ENCODE results near the gene CCDC137.

Gene CCDC137

DNA sequence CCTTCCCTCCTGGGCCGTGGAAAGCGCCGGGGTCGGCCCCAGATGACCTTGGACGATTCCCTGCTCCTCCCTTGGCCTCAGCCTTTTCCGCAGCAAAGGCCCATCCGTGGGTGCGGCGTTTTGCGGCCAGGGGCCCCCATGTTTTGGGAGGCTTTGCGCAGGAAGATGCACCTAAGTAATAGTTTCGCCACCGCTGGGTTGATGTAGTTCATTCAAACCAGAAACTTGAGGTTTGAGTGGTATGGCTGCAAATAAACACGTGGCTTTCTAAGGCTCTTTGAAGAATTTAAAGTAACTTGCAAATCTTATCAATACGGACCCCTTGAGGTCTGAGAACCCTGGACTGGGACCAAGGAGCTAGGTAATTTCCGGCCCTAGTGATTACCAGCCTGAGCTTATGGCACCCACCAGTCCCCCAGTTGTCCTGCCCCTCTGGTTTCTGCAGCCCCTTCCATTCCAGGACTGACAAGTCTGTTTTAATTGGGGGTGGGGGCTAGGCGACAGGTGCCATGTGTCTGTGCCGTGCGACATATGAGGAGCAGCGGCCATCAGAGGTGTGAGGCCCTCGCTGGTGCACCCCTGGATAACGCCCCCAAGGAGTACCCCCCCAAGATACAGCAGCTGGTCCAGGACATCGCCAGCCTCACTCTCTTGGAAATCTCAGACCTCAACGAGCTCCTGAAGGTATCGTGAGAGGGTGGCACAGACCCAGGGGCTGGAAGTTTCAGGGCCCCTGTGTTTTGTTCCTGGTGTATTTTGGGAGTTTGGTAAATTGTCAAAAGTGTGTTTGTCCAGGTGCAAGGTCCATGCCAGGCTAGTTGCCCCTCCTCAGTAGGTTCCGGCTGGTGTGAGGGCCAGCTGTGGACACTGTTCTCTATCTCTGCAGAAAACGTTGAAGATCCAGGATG lies 37.5 kb downstream of the CCDC137 start:
- no peak for DNase-seq

DNA sequence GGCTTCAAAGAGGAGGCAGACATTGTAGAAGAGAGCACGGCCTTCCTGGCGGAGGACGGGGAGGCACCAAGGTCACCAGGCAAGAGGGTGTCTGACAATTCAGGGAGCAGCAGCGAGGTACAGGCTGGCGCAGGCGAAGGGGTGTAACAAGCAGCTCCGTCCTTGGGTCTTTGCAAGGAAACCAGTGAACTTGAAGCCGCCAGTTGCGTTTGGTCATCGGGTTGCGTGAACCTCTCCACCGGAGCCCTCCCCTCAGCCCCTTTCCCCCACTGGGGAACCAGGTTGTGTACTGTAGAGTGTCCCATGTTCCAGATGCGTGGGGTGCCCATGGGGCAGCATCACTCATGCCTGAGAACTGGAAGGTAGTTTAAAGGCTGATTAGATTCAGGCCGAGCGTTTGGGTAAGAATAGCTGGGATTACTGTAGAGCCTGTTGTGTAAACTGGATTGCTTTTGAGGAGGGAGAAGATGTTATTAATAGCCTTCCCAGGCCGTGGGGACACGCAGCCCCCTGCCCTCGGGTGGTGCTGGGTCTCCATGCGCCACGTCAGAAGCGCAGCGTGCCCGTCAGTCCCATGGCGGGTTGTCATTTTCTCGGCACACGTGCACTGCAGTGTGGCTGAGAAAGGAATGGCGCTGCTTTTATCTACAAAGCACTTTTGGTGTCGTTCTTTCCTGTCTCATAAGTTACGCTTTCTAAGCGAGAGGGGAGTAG lies 39.1 kb downstream of the CCDC137 start:
- no peak for DNase-seq

DNA sequence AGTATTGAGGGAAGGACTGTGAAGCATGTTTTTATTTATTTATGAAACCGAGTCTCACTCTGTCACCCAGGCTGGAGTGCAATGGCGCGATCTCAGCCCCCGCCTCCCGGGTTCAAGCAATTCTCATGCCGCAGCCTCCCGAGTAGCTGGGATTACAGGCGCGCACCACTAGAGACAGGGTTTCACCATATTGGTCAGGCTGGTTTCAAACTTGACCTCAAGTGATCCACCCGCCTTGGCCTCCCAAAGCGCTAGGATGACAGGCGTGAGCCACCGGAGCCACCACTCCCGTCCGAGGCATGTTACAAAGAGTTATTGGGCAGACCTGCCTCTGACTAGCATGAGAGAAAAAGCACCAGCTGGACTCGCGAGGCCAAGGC lies 39.7 kb downstream of the CCDC137 start:
- no peak for DNase-seq

DNA sequence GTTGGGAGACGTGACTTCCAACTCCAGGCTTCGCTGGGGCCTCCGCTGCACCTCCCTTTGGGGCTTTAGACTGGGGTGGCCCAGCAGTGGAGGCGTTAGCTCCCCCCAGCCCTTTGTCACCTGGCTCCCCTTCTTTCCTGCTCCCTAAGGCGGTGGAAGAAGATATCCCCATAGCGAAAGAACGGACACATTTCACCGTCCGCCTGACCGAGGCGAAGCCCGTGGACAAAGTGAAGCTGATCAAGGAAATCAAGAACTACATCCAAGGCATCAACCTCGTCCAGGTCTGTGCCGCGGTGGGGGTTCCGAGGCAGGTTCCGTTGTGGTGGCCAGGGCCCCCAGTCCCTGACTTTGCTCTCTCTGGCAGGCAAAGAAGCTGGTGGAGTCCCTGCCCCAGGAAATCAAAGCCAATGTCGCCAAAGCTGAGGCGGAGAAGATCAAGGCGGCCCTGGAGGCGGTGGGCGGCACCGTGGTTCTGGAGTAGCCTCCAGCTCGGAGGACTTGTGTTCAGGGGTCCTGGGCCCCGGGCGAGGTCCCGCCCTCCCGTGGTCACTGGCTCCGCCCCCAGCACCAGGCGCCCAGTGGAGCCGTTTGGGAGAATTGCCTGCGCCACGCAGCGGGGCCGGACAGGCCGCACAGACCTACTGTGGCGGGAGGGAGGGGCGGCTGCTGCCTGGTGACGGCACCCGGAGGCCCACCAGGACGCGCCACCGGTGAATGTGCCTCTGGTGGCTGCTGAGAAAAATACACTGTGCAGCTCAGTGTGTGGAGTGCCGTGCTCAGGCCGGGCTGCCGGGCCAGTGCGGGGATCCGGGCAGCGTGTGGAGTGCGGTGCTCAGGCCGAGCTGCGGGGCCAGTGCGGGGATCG lies 40.5 kb downstream of the CCDC137 start:
- no peak for DNase-seq

DNA sequence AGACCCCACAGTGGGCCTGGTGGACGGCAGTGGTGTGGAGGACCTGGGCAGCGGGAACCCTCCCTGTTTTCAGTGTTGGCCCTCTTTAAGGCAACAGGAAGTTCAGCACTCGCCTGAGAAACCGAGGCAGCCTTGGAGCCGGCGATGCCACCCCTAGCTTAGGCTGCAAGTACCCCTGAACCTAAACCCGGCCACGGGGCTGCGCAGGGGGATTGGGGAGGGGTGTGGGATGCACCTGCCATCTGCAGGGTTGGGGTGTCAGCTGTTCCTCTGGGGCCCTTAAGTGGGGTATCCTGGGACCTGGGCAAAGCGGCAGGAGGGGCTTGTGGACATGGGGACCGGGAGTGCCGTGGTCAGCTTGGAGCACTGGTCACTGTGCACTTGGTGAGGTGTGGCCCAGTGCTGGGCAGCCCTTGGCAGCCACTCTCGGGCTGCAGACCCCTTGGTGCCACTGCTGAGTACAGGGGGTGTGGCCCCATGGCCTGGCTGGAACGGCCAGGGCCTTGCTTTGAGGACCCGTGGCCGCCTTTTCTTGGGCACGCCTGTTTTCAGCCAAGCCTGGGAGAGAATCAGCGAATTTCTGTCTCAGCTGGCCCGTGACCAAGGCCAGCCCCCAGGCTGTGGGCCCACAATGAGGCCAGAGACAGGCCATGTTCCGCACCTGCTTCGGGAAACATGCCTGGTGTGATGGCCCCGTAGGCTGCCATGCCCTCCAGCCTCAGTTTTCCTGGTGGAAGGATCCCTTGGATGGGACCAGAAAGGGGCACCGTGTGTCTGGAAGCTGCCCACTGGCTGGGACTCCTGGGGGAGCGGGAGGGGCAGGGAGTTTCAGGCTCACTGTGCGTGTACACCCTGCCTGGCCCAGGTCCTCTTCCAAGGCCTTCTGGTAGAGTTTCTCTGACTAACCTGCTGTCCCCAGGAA lies 41.4 kb downstream of the CCDC137 start:
- DNase-seq, result no peak

DNA sequence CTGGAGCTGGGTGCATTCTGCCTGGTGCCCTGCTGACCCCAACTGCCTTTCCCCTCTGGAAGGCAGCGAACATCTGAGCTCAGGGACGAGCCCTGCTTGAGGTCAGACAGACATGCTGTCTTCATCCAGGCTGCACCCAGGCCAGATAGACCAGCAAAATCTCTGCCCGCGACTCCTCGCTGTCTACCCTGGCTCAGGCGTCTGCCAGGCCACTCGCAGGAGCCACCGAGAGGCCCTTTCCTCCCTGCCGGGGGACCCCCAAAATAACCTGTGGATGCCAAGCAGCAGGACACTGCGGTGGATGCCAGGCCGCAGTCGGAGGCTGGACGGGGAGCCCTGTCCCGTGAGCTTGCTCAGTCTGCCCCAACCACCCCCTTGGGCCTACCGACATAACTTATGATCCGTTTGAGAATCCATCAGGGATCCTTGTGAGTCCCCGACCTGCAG lies 42.2 kb downstream of the CCDC137 start:
- no peak for DNase-seq

DNA sequence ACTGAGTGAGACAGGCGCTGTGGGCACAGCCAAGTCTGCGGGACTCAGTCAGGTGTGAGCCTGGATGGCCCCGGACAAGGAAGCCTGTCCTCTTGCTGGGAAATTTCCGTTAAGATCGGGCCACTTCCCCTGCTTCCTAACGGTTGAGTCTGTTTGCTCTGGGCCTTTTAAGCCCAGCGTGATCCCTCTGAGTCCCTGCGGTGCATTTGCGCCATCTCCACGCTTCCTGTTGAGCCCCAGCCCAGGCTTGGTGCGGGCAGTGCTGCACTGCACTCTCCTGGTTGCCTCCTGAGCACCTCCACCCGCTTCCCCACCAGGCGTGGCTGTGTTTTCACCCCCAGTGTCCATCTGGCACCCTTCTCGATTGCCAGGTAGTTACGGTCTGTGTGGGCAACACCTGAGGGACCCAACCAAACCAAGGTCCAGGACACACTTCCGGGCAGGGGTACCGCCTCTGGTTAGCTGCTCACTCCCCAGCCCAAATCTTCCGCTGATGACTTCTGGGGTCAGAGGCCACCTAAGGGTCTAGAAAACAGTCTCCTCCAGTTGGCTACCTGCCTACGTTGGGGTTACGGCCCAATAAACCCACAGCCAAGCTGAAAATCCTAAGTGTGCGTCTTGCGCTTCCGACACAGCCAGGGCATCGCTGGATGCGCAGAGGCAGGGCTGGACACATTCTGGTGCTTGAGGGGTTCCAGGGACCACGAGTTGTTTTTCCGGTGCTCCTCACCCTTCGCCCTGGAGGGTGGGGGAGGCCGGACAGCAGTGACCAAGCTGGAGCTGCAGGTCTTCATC lies 44.2 kb downstream of the CCDC137 start:
- peak; percentile 11 for DNase-seq

DNA sequence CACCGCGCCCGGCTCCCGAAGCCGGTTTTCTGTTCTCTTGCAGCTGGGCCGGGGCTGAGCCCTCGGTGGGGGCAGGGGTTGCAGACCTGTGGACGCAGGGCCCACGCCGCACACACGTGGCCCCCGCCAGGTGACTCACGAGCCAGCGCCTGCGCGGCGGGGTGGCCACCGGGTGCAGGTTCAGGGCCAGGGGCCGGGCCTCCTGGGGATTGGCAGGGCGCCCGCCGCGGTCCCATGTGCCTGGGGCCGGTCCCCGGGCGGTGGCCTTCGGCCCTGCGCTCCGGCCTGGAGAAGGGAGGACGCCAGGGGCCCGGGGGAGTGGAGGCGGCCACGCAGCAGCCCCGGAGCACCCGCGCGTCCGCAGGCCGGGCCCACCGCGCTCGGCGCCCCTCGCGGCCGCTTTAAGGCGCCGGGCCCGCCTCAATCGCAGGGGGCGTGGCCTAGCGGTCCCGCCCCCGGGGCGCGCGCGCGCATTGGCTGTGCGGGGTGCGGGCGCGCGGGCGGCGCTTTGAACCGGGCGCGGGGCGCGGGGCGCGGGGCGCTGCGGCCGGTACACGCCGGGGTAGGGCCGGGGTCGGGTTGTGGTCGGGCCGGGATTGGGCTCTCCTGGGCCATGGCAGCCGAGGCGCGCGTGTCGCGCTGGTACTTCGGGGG lies 45.4 kb downstream of the CCDC137 start, which contains the start of gene SLC25A10:
SLC25A10 (plus strand) TSS at position 471 of the 654 bp plus-strand sequence; CDS start at position 614, 143 bp downstream.
- peak; percentile 72 for DNase-seq

DNA sequence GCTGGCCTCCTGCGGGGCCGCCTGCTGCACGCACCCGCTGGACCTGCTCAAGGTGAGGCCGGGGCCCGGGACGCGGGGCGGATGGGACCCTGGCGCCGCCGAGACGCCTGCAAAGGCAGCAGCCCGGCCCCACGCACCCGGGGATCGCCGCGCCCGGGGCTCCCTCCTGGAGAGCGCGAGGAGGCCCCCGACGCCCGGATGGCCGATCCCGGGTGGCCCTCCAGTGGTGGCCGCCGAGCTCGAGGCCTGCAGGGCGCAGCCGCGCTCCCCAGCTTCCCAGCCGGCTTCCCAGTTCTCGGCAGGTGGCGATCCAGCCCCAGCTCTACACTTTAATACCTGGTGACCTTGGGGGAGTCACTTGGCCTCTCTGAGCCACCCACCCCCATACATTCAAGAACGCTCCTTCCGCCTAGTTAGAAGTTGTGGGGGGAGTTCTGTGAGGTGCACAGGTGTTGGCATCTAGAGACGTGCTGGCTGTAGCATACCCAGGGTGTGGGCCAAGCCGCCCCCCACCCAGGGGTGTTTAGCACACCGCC lies 46.0 kb downstream of the CCDC137 start:
- DNase-seq, result no peak

DNA sequence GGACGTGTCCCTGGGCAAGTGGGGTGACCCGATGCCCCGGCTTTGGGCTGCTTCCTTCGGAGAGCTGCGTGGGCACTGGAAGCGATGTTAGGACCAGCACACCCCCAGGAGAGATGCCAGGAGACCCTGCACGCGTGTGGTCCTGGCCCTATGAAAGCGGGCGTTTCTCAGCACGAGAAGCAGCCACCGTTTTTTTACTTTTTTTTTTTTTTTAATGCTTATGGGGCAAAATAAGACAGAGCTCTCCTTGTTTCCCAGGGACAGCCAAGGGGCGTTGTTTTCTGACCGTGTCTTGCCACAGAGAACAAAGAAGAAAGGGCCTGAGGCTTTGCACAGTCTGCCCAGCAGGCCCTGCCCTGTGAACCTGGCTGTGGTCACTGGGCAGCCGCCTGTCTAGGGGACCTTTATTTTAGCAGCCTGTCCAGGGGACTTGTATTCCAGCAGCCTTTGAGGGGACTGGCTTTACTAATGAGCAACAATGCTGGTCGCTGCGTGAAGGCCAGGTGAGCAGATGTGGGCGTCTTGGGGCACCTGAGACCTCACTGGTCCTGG lies 46.5 kb downstream of the CCDC137 start:
- DNase-seq, result no peak

DNA sequence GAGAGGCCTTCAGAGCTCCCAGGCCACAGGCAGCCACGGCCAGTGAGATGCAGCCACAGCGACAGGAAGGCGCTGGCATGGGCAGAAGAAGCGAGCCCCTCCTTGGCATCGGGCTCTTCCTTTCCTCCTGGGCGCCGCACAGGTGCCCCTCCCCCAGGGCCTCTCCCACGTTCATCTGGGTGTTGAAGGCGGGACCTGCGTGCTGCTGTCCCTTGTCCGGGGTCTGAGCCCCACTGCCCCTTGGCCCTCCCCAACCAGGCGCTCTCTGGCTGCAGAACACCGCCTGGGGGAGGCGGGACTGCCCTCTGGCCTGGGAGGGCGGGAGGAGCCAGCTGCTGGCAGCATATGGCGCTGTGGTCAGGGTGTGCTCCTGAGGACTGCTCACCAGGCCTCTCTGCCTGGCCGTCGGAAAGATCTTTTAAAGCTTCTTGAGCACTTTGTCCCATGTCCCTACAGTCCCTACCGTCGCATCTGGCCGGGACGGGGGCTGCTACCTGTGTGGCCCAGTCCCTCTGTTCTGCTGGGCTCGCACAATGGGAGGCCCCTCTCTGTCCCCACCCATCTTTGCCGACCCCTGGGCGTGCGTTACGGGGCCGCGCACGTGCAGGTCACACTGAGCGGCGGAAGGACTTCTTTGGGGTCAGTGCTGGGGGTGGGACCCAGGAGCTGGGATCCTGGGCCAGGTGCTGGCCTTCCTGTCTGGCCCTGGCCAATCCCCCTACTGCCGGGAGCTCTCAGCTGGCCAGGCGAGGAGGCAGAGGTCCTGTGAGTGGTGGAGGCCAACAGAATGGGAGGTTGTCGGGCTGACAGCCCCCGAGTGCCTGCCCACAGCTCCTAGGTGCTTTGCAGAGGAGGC lies 47.2 kb downstream of the CCDC137 start:
- DNase-seq, result no peak

DNA sequence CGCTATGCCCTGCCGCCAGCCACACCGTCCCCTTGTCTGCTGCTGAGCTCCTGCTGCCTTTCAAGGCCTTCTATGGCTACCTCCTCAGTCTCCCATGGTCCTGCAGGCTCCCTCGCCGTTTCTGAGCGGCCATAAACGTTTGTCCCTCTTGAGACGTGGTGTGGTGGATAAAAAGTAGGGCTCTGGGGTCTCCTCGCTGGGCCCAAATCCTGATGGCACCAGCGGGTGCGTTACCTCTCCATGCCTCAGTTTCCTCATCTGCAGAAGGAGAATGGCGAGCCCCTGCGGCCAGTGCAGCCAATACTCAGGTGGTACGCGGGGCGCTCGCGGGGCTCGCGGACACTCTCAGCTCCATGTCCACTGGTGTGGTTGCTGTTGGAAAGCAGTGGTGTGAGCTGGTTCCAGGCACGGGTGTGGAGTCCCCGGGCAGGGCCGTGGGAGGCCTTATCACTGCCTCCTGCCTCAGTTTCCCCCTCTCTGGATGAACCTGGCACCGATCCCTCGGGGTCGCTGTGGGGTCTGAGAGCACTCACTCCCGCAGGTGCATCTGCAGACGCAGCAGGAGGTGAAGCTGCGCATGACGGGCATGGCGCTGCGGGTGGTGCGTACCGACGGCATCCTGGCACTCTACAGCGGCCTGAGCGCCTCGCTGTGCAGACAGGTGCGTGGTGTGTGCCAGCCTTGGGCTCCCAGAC lies 48.0 kb downstream of the CCDC137 start:
- DNase-seq, result no peak

DNA sequence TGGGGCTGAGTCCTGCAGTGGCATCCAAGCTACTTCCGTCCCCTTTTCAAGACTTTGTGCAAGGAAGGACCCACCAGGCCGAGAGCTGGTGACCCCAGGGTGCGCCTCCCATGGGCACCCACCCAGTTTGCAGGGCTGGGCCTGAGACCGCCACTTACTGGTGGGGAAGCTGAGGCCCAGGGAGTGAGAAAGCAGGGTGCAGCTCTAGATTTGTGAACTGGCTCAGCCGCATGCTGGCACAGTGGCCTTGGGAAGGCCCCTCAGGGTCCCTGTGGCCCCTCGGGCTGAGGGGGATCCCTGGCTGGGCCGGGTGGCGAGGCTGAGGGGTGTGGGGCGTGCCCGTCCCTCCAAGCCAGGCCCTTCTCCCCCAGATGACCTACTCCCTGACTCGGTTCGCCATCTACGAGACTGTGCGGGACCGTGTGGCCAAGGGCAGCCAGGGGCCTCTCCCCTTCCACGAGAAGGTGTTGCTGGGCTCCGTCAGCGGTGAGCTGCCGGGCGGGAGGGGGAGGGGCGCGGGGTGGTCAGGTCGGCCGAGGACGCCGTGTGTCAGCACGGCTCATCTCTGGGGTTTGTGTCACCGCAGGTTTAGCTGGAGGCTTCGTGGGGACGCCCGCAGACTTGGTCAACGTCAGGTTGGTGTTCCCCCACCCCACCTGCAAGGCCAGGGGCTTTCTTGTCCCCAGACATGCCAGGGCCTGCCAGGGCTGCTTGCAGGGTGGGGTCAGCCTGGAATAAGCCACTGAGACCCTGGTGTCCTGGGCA lies 48.8 kb downstream of the CCDC137 start:
- no peak for DNase-seq

DNA sequence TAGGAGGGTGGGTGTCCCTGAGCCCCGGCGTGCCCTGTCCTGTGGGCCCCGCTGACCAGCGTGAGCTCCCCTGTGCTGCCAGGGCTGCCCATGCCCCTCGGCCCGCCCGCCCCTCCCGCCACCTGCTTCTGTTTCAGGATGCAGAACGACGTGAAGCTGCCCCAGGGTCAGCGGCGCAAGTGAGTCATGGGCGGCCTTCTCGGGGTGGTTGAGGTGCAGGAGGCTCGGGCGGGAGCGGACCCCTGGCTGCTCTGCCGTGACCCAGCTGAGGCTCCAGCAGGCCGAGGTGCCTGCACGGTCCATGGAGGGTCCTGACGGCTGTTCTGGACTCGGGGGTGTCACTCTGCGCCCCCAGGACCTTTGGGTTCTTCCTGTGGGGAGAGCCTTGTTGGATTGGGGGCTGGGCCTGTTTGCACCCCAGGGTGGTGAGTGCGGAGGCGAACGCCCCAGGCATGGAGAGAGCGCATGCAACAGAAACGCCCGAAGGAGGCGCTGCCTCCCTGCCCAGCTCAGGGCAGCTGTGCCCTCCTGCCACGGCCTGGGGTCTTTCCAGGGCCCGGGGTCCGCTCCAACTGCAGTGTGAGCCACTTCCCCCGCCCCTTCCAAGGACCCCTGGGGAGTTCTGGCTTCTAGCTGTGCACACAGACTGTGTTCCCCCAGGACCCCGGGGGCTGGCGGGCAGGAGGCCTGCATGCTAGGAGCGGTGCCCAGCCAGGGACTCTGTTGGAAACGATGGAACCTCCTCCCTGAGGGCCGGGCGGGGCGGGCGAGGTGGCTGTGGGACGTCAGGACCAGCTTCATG lies 49.5 kb downstream of the CCDC137 start:
- DNase-seq, result no peak

DNA sequence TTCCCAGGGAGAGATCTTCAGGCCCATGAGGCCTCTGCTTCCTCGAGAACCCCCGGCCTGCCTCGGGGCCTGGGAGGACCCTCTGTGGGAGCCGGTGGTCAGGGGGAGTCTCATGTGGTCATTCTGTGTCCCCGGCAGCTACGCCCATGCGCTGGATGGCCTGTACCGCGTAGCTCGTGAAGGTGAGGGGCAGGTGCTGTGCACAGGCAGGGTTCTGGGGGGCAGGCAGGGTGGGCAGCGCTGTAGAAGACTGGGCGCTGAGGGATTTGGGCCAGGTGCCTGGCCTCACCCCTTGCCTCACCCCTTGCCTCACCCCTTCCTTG lies 50.1 kb downstream of the CCDC137 start:
- DNase-seq, result no peak

DNA sequence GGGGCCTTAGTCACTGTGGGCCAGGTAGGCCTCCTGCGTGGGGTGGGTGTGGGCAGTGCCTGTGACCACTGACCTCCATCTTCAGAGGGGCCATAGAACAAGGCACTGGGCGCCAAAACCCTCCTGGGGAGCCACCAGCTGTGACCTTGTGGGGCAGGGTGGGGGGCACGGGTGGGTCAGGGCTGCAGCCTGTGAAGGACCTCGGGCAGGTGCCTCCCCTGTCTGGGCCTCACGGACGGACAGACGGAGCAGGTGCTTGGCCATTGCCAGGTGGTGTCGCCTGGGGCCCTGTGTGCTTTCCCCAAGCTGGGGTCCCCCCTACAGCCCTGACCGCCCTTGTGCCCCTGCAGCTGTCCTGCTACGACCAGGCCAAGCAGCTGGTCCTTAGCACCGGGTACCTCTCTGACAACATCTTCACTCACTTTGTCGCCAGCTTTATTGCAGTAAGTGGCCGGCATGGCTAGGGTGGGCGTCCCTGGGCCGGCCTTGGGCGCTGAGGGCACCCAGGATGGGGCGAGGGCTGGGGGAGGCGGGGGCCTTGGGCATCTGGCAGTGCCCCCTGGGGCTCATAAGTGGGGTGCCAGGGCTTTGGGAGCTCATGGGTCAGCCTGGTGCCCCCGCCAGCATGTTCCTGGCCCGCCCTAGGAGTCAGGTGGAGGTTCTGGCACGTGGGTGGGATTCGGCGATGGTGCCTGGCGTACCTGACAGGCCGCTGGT lies 50.7 kb downstream of the CCDC137 start:
- DNase-seq, result no peak

All from DMS153 (cell line).